HepG2 (cell line): ENCODE measurements around the gene FAM187B. TPM values are rescaled to one million over a fixed set of nuclear protein-coding genes. Genes with fewer than 3 reads are reported as not detected.
A peak's percentile ranks its signal among the peaks of the same experiment; 100 is the strongest.

Experiments
- ATAD3A ChIP-seq: sonication (generic); formaldehyde crosslinking; IDR thresholded peaks from 2 replicates; pipeline ENCODE4 v1.4.0; 2020; ENCODE audit warnings: missing genetic modification reagents
- DZIP1 ChIP-seq: sonication (generic); formaldehyde crosslinking; IDR thresholded peaks from 2 replicates; pipeline ENCODE4 v1.5.0; 2020; ENCODE audit warnings: mild to moderate bottlenecking, missing genetic modification reagents
- GZF1 ChIP-seq: sonication (generic); formaldehyde crosslinking; IDR thresholded peaks from 2 replicates; pipeline ENCODE4 v1.5.1; 2020; ENCODE audit warnings: mild to moderate bottlenecking, missing genetic modification reagents
- KLF6 ChIP-seq: IDR thresholded peaks from 2 replicates; pipeline ENCODE4 v1.8.0; 2016; ENCODE audit warnings: missing biosample characterization, missing genetic modification reagents
- LCORL ChIP-seq, 2 experiments: fragments of 450-650 bp in 1 of 2; sonication (generic) in 1 of 2; formaldehyde crosslinking in 1 of 2; IDR thresholded peaks; 2 replicates each; pipeline versions ENCODE4 v1.5.0 to v1.6.1; 2017 to 2020; ENCODE audit warnings: antibody characterized with exemption in 1 of 2, missing genetic modification reagents in 1 of 2
- MYPOP ChIP-seq: sonication (generic); formaldehyde crosslinking; IDR thresholded peaks from 2 replicates; pipeline ENCODE4 v1.8.1; 2023; ENCODE audit warnings: mild to moderate bottlenecking, moderate library complexity, missing genetic modification reagents
- NFE2L2 ChIP-seq: fragments of 150-350 bp; IDR thresholded peaks from 2 replicates; pipeline ENCODE4 v1.6.1; 2014; ENCODE audit warnings: low read length
- NFYB ChIP-seq: sonication (generic); formaldehyde crosslinking; IDR thresholded peaks from 2 replicates; pipeline ENCODE4 v1.4.0; 2020; ENCODE audit warnings: missing genetic modification reagents
- NR2F1 ChIP-seq, 2 experiments: fragments of 450-650 bp in 1 of 2; formaldehyde crosslinking in 1 of 2; IDR thresholded peaks; 2 replicates each; pipeline versions ENCODE4 v1.5.0 to v1.6.1; 2016 to 2020; ENCODE audit warnings: mild to moderate bottlenecking in 1 of 2, missing compliant biosample characterization in 1 of 2, missing genetic modification reagents in 1 of 2, moderate library complexity in 1 of 2
- SCMH1 ChIP-seq: sonication (generic); formaldehyde crosslinking; IDR thresholded peaks from 2 replicates; pipeline ENCODE4 v1.9.0; 2021; ENCODE audit warnings: missing genetic modification reagents, mild to moderate bottlenecking, borderline replicate concordance
- SIX1 ChIP-seq: sonication (generic); formaldehyde crosslinking; IDR thresholded peaks from 2 replicates; pipeline ENCODE4 v1.4.0; 2020; ENCODE audit warnings: missing genetic modification reagents, borderline replicate concordance
- TOPORS ChIP-seq: sonication (generic); formaldehyde crosslinking; IDR thresholded peaks from 2 replicates; pipeline ENCODE4 v1.8.0; 2023; ENCODE audit warnings: mild to moderate bottlenecking, missing genetic modification reagents
- ZNF326 ChIP-seq: sonication (generic); formaldehyde crosslinking; IDR thresholded peaks from 2 replicates; pipeline ENCODE4 v1.4.0; 2020; ENCODE audit warnings: missing genetic modification reagents, borderline replicate concordance
- ZNF747 ChIP-seq: sonication (generic); formaldehyde crosslinking; IDR thresholded peaks from 2 replicates; pipeline ENCODE4 v1.8.1; 2023; ENCODE audit warnings: missing genetic modification reagents, mild to moderate bottlenecking, borderline replicate concordance
- ZNF841 ChIP-seq: sonication (generic); formaldehyde crosslinking; IDR thresholded peaks from 2 replicates; pipeline ENCODE4 v1.8.1; 2023; ENCODE audit warnings: missing genetic modification reagents, borderline replicate concordance
- ZNF879 ChIP-seq: sonication (generic); formaldehyde crosslinking; IDR thresholded peaks from 2 replicates; pipeline ENCODE4 v1.8.1; 2023; ENCODE audit warnings: missing genetic modification reagents
- polyA plus RNA-seq, 8 experiments: library from polyadenylated mRNA; depleted of rRNA in 3 of 8; stranded (reverse) in 7 of 8; unstranded in 1 of 8; fragments of >200 nt; fragmentation: Illumina TruSeq in 4 of 8; extraction: Trizol in 4 of 8; gene quantifications; 2 replicates each; pipeline versions ENCODE4 v1.2.1 to v1.2.3, GENCODE V29; 2011 to 2016; ENCODE audit warnings: low read depth in 4 of 8, missing spikeins in 1 of 8, mixed read lengths in 1 of 8; ENCODE audit not compliant: insufficient read depth in 1 of 8
- total RNA-seq, 5 experiments: library from RNA; depleted of rRNA; stranded (reverse); fragments of >200 nt; fragmentation: Illumina TruSeq; extraction: Trizol; gene quantifications; 2 replicates each; pipeline ENCODE4 v1.2.3, GENCODE V29; 2016; ENCODE audit warnings: low read depth in 1 of 5
- TF ChIP-seq, protein P1 (sequence below): sonication (generic); formaldehyde crosslinking; IDR thresholded peaks from 2 replicates; pipeline ENCODE4 v1.4.0; 2020; ENCODE audit warnings: mild to moderate bottlenecking, missing genetic modification reagents
- TF ChIP-seq, protein P2 (sequence below): IDR thresholded peaks from 2 replicates; pipeline ENCODE4 v1.6.1; 2016

The FAM187B gene
- total and polyA plus RNA-seq, 2 of the 13 experiments (the other 11 are each of a cell fraction or from before 2014, with no cell fraction given), result not detected

DNA sequence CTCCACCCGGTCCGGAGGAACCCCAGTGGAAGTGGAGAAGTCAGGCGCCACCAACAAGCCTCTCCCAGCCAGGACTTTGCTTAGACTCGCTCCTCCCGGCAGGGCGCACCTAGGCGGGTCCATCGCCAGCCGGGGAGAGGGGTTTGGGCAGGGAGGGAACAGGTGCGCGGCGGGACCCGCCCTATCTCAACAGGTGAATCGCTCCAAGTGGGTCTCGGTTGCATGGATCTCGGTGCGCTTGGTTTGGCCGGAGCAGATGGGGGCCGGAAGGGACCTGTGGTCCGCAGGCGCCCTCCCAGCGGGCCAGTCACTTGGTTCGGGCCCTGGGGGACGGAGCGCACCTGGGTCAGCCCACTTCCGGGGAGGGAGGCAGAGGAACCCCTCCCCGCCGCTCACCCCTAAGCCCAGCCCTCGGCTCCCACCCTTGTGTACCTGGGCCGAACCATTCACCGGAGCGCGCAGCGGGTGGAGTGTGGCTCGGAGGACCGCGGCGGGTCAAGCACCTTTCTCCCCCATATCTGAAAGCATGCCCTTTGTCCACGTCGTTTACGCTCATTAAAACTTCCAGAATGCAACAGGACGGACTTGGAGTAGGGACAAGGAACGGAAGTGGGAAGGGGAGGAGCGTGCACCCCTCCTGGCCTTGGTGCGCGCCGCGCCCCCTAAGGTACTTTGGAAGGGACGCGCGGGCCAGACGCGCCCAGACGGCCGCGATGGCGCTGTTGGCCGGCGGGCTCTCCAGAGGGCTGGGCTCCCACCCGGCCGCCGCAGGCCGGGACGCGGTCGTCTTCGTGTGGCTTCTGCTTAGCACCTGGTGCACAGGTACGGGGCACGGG is 20.0 kb upstream of the FAM187B start, which contains the start of gene LSR (continued):
- no peak for TF ChIP-seq NFE2L2
- peak; percentile 71; the same call in 1 of the 2 replicates for TF ChIP-seq MYPOP (CRISPR knock-in tag)
- TF ChIP-seq SCMH1, result no peak
- TF ChIP-seq NFYB (CRISPR knock-in tag), result peak; percentile 8; the same call in 1 of the 2 replicates
- TF ChIP-seq, protein P1, sequence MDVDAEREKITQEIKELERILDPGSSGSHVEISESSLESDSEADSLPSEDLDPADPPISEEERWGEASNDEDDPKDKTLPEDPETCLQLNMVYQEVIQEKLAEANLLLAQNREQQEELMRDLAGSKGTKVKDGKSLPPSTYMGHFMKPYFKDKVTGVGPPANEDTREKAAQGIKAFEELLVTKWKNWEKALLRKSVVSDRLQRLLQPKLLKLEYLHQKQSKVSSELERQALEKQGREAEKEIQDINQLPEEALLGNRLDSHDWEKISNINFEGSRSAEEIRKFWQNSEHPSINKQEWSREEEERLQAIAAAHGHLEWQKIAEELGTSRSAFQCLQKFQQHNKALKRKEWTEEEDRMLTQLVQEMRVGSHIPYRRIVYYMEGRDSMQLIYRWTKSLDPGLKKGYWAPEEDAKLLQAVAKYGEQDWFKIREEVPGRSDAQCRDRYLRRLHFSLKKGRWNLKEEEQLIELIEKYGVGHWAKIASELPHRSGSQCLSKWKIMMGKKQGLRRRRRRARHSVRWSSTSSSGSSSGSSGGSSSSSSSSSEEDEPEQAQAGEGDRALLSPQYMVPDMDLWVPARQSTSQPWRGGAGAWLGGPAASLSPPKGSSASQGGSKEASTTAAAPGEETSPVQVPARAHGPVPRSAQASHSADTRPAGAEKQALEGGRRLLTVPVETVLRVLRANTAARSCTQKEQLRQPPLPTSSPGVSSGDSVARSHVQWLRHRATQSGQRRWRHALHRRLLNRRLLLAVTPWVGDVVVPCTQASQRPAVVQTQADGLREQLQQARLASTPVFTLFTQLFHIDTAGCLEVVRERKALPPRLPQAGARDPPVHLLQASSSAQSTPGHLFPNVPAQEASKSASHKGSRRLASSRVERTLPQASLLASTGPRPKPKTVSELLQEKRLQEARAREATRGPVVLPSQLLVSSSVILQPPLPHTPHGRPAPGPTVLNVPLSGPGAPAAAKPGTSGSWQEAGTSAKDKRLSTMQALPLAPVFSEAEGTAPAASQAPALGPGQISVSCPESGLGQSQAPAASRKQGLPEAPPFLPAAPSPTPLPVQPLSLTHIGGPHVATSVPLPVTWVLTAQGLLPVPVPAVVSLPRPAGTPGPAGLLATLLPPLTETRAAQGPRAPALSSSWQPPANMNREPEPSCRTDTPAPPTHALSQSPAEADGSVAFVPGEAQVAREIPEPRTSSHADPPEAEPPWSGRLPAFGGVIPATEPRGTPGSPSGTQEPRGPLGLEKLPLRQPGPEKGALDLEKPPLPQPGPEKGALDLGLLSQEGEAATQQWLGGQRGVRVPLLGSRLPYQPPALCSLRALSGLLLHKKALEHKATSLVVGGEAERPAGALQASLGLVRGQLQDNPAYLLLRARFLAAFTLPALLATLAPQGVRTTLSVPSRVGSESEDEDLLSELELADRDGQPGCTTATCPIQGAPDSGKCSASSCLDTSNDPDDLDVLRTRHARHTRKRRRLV (CRISPR knock-in tag), result peak; percentile 21; the same call in 1 of the 2 replicates
- peak; percentile 93 for TF ChIP-seq KLF6 (CRISPR knock-in tag)
- 0 out of 2 replicates have a peak, but pooled peaks have one; percentile 11 for TF ChIP-seq SIX1 (CRISPR knock-in tag)
- no peak for TF ChIP-seq NR2F1 (CRISPR knock-in tag; IDR thresholded peaks at IDR 0.05)
- no peak for TF ChIP-seq LCORL (IDR thresholded peaks at IDR 0.05)
- TF ChIP-seq LCORL (CRISPR knock-in tag; IDR thresholded peaks at IDR 0.05), result peak; percentile 63
- no peak for TF ChIP-seq ATAD3A
- no peak for TF ChIP-seq GZF1 (CRISPR knock-in tag)
- peak; percentile 26; the same call in 1 of the 2 replicates for TF ChIP-seq ZNF879 (CRISPR knock-in tag)
- TF ChIP-seq ZNF747 (CRISPR knock-in tag), result peak; percentile 69
- TF ChIP-seq DZIP1 (CRISPR knock-in tag), result no peak
- TF ChIP-seq, protein P2, sequence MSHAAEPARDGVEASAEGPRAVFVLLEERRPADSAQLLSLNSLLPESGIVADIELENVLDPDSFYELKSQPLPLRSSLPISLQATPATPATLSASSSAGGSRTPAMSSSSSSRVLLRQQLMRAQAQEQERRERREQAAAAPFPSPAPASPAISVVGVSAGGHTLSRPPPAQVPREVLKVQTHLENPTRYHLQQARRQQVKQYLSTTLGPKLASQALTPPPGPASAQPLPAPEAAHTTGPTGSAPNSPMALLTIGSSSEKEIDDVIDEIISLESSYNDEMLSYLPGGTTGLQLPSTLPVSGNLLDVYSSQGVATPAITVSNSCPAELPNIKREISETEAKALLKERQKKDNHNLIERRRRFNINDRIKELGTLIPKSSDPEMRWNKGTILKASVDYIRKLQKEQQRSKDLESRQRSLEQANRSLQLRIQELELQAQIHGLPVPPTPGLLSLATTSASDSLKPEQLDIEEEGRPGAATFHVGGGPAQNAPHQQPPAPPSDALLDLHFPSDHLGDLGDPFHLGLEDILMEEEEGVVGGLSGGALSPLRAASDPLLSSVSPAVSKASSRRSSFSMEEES (CRISPR knock-in tag), result peak; percentile 78
- peak; percentile 84; the same call in 1 of the 2 replicates for TF ChIP-seq TOPORS (CRISPR knock-in tag)
- no peak; the same call in 1 of the 2 replicates for TF ChIP-seq ZNF841 (CRISPR knock-in tag)
- no peak for TF ChIP-seq ZNF326 (CRISPR knock-in tag)
